Measurements from ENCODE around the gene AMBRA1.

Gene AMBRA1

GRCh38 chr11:46352063-46352841, 241.6 kb downstream of the AMBRA1 start:
- TF ChIP-seq CTCF (conservative IDR thresholded peaks at IDR 0.05) (peak; percentile 79), ZFX (IDR thresholded peaks at IDR 0.05) (no peak)
- no peak overlapping the region for H3K27ac ChIP-seq

- no peak overlapping the region for H3K27ac ChIP-seq
- TF ChIP-seq CTCF (conservative IDR thresholded peaks at IDR 0.05) (no peak), ZFX (IDR thresholded peaks at IDR 0.05) (no peak)
Measured at GRCh38 chr11:46351606-46352005, 242.2 kb downstream of the AMBRA1 start.

GRCh38 chr11:46351148-46351547, 242.7 kb downstream of the AMBRA1 start:
- no peak overlapping the region for H3K27ac ChIP-seq
- TF ChIP-seq CTCF (conservative IDR thresholded peaks at IDR 0.05) (no peak), ZFX (IDR thresholded peaks at IDR 0.05) (no peak)

- no peak for TF ChIP-seq ZFX (IDR thresholded peaks at IDR 0.05)
- H3K27ac ChIP-seq = no peak overlapping the region
Measured at GRCh38 chr11:46350695-46351094, 243.1 kb downstream of the AMBRA1 start.

GRCh38 chr11:46348566-46349401, 245.0 kb downstream of the AMBRA1 start:
- peak overlapping the region; percentile 88 for H3K27ac ChIP-seq
- TF ChIP-seq ZFX (IDR thresholded peaks at IDR 0.05) (no peak), CTCF (conservative IDR thresholded peaks at IDR 0.05) (no peak)

- 0 out of 2 replicates have a peak, but pooled peaks have one; percentile 29 for TF ChIP-seq CTCF (conservative IDR thresholded peaks at IDR 0.05)
- peak; percentile 47; the same call in 1 of the 2 replicates for TF ChIP-seq ZFX (IDR thresholded peaks at IDR 0.05)
- peak overlapping the region; percentile 88 for H3K27ac ChIP-seq
Measured at GRCh38 chr11:46347637-46348311, 246.0 kb downstream of the AMBRA1 start.

- H3K27ac ChIP-seq = peak within 1 kb of the TSS; percentile 88
- TF ChIP-seq CTCF (conservative IDR thresholded peaks at IDR 0.05) = peak; percentile 100
- no peak for TF ChIP-seq ZFX (IDR thresholded peaks at IDR 0.05)
Measured at GRCh38 chr11:46346886-46347636, 246.8 kb downstream of the AMBRA1 start, which contains the start of gene DGKZ. DGKZ (plus strand) TSS chr11:46347463; CDS start chr11:46347660, 197 bp downstream.

Data from C4-2B (cell line).